Tibial artery (tissue), 4 donors: ENCODE measurements around the gene HABP2.

Source experiments
- DNase-seq, 2 donors: peaks; one replicate each; pipeline ENCODE4 v3.0.0-alpha.2; 2019
- H3K27ac ChIP-seq, 2 donors: fragments of 200-600 bp; sonication (generic) in 1 of 2; 1 replicate in 1 of 2; 2 replicates in 1 of 2; pipeline ENCODE4 v1.5.1; 2018 to 2019; ENCODE audit warnings: mild to moderate bottlenecking in 1 of 2
- H3K27me3 ChIP-seq, 2 donors: fragments of 200-600 bp; sonication (generic) in 1 of 2; one replicate each; pipeline versions ENCODE4 v1.5.1 to v1.6.0; 2016 to 2019
- H3K36me3 ChIP-seq, 3 donors: fragments of 200-600 bp; sonication (generic) in 2 of 3; one replicate each; pipeline ENCODE4 v1.5.1; 2016 to 2019; ENCODE audit warnings: mild to moderate bottlenecking in 2 of 3
- H3K4me1 ChIP-seq, 4 donors: fragments of 200-600 bp; sonication (generic) in 2 of 4; 1 replicate in 3 of 4; 2 replicates in 1 of 4; pipeline ENCODE4 v1.5.1; 2016 to 2019
- H3K4me3 ChIP-seq, 2 donors: fragments of 200-600 bp; sonication (generic) in 1 of 2; 1 replicate in 1 of 2; 2 replicates in 1 of 2; pipeline ENCODE4 v1.5.1; 2018 to 2019; ENCODE audit warnings: mild to moderate bottlenecking in 2 of 2
- H3K9me3 ChIP-seq, 3 donors: fragments of 200-600 bp; sonication (generic) in 1 of 3; one replicate each; pipeline ENCODE4 v1.5.1; 2016 to 2019
- intact Hi-C: fragments of 100-400 bp; cut with DNase I; formaldehyde crosslinking; loops from one replicate; pipeline ENCODE4 v1.15.0; 2023; ENCODE audit warnings: low total_unique reads
- TF ChIP-seq, protein P1 (sequence below), 2 experiments: fragments of 200-600 bp in 1 of 2; fragments of 450-650 bp in 1 of 2; IDR thresholded peaks; one replicate each; pipeline ENCODE4 v1.5.1; 2017 to 2019; ENCODE audit warnings: antibody characterized with exemption in 2 of 2, mild to moderate bottlenecking in 1 of 2, moderate library complexity in 1 of 2

The HABP2 gene

DNA sequence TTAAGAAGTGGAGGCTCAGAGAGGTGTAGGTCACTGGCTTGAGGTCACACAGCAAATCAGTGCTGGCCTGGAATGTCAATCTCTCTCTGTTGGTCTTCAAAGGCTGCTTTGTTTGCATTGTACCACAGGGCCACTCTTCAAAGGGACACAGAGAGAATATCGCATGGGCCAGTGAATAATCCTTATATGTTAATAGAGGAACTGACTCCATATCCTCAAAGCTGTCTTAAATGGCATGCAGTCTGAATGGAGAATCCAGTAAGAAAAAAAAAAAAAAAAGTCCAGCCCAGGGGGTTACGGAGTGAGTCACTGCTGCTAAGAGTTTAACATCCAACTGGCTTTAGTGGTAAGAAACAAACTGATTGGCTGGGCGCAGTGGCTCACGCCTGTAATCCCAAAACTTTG is 56.9 kb downstream of the HABP2 start:
- intact Hi-C loops, result no loop called here
- H3K4me1 ChIP-seq, result peaks cover 0 to 3% (median 0%) of the 10 kb centered on the region in 4 donors
- DNase-seq, result no peak
- peaks cover 0 to 27% of the 10 kb centered on the region in 2 donors for H3K27me3 ChIP-seq
- no peaks in the 10 kb centered on the region for H3K9me3 ChIP-seq
- no peak overlapping the region for H3K4me3 ChIP-seq
- H3K27ac ChIP-seq, result no peak overlapping the region
- H3K36me3 ChIP-seq, result no peaks in the 10 kb centered on the region
- TF ChIP-seq, protein P1, sequence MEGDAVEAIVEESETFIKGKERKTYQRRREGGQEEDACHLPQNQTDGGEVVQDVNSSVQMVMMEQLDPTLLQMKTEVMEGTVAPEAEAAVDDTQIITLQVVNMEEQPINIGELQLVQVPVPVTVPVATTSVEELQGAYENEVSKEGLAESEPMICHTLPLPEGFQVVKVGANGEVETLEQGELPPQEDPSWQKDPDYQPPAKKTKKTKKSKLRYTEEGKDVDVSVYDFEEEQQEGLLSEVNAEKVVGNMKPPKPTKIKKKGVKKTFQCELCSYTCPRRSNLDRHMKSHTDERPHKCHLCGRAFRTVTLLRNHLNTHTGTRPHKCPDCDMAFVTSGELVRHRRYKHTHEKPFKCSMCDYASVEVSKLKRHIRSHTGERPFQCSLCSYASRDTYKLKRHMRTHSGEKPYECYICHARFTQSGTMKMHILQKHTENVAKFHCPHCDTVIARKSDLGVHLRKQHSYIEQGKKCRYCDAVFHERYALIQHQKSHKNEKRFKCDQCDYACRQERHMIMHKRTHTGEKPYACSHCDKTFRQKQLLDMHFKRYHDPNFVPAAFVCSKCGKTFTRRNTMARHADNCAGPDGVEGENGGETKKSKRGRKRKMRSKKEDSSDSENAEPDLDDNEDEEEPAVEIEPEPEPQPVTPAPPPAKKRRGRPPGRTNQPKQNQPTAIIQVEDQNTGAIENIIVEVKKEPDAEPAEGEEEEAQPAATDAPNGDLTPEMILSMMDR (IDR thresholded peaks at IDR 0.05), result no peak

GRCh38 chr10:113610631-113611601 is 58.1 kb downstream of the HABP2 start:
- H3K27ac ChIP-seq, result no peak overlapping the region
- TF ChIP-seq, protein P1 (IDR thresholded peaks at IDR 0.05), result no peak
- no peak for DNase-seq

GRCh38 chr10:113612154-113612553 is 59.3 kb downstream of the HABP2 start:
- intact Hi-C loops, result no loop called here
- Histone ChIP-seq H3K36me3 (no peaks in the 10 kb centered on the region), H3K27ac (no peak overlapping the region), H3K4me1 (peaks cover 0 to 3% (median 0%) of the 10 kb centered on the region in 4 donors), H3K9me3 (no peaks in the 10 kb centered on the region), H3K4me3 (no peak overlapping the region), H3K27me3 (peaks cover 0 to 31% of the 10 kb centered on the region in 2 donors)
- TF ChIP-seq, protein P1 (IDR thresholded peaks at IDR 0.05), result no peak
- DNase-seq, result no peak

More at GRCh38 chr10:113610631-113611601, 58.1 kb downstream of the HABP2 start:
- Histone ChIP-seq H3K4me1 (peaks cover 0 to 3% (median 0%) of the 10 kb centered on the region in 4 donors), H3K4me3 (no peak overlapping the region), H3K27me3 (peaks cover 0 to 33% of the 10 kb centered on the region in 2 donors), H3K36me3 (no peaks in the 10 kb centered on the region), H3K9me3 (no peaks in the 10 kb centered on the region)
- intact Hi-C loops, result no loop called here

- Histone ChIP-seq H3K9me3 (no peaks in the 10 kb centered on the region), H3K4me1 (peaks cover 0 to 3% (median 0%) of the 10 kb centered on the region in 4 donors), H3K4me3 (no peak overlapping the region), H3K27ac (no peak overlapping the region), H3K27me3 (peaks cover 0 to 35% of the 10 kb centered on the region in 2 donors), H3K36me3 (no peaks in the 10 kb centered on the region)
- TF ChIP-seq, protein P1 (IDR thresholded peaks at IDR 0.05), result no peak
- intact Hi-C loops, result no loop called here
- DNase-seq, result no peak
Observed at GRCh38 chr10:113613427-113613826, 60.6 kb downstream of the HABP2 start.

GRCh38 chr10:113613977-113614690 is 61.3 kb downstream of the HABP2 start:
- Histone ChIP-seq H3K36me3 (no peaks in the 10 kb centered on the region), H3K9me3 (no peaks in the 10 kb centered on the region), H3K4me3 (no peak overlapping the region), H3K4me1 (peaks cover 0 to 3% (median 0%) of the 10 kb centered on the region in 4 donors), H3K27ac (no peak overlapping the region), H3K27me3 (peaks cover 0 to 38% of the 10 kb centered on the region in 2 donors)
- DNase-seq, result no peak
- TF ChIP-seq, protein P1 (IDR thresholded peaks at IDR 0.05), result no peak
- intact Hi-C loops, result no loop called here
